Fibroblast of the aortic adventitia (primary cell): ENCODE data around the gene SLC23A2. TPM values are rescaled to one million over a fixed set of nuclear protein-coding genes. Genes with fewer than 3 reads are reported as not detected.
A peak's percentile ranks its signal among the peaks of the same experiment; 100 is the strongest.

Experiments used
- DNase-seq: peaks from one replicate; pipeline ENCODE4 v3.0.0-alpha.2; 2010; ENCODE audit warnings: low read depth
- H3K4me3 ChIP-seq: 2 replicates; pipeline ENCODE4 v1.5.1; 2011; ENCODE audit warnings: low read depth, mild to moderate bottlenecking, control low read depth, low read length, moderate library complexity
- CTCF ChIP-seq: IDR thresholded peaks from 2 replicates; pipeline ENCODE4 v1.5.1; 2011; ENCODE audit warnings: mild to moderate bottlenecking, low read length, control low read depth, inconsistent platforms; ENCODE audit not compliant: insufficient read depth
- total RNA-seq: library from RNA; depleted of rRNA; stranded (reverse); fragments of >200 nt; gene quantifications from 2 replicates; pipeline ENCODE4 v1.2.3, GENCODE V29; 2012; ENCODE audit warnings: low replicate concordance

Gene SLC23A2
- total RNA-seq, 1 donor = 24.6 TPM

GRCh38 chr20:4844325-4844724 lies 157.0 kb downstream of the SLC23A2 start:
- no peak overlapping the region for H3K4me3 ChIP-seq
- no peak for TF ChIP-seq CTCF
- DNase-seq = no peak

GRCh38 chr20:4840801-4841200 lies 160.5 kb downstream of the SLC23A2 start:
- TF ChIP-seq CTCF = no peak
- H3K4me3 ChIP-seq = no peak overlapping the region
- DNase-seq = no peak

DNA sequence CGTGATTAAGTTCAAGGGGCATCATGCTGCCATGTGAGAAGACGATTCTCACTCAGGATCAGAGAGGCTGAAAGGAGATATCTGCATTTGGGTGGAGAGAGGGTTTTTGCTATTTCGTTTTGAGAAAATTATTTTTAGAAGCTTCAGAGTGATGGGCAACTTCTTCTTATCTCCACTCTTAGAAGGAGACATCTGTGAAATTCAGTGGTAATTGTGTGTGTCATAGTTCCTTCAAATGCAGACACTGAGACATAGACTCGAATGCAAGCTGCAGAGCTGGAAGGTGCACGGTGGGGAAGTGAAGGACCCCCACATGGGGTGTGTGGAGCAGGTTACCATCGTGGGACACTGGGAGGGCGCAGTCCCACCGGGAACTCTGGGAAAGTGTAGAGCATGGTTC lies 162.8 kb downstream of the SLC23A2 start:
- no peak for TF ChIP-seq CTCF
- no peak for DNase-seq
- no peak overlapping the region for H3K4me3 ChIP-seq

- no peak for TF ChIP-seq CTCF
- DNase-seq = no peak
Measured at GRCh38 chr20:4837760-4838159, 163.6 kb downstream of the SLC23A2 start.

GRCh38 chr20:4836935-4837334 lies 164.4 kb downstream of the SLC23A2 start:
- no peak overlapping the region for H3K4me3 ChIP-seq
- TF ChIP-seq CTCF = no peak
- DNase-seq = peak; percentile 13

More at GRCh38 chr20:4837760-4838159, 163.6 kb downstream of the SLC23A2 start:
- H3K4me3 ChIP-seq = no peak overlapping the region

- no peak overlapping the region for H3K4me3 ChIP-seq
- DNase-seq = no peak
- TF ChIP-seq CTCF = no peak
Measured at GRCh38 chr20:4836473-4836872, 164.8 kb downstream of the SLC23A2 start.

GRCh38 chr20:4835244-4836177 lies 165.8 kb downstream of the SLC23A2 start:
- no peak overlapping the region for H3K4me3 ChIP-seq
- peak; percentile 97 for DNase-seq
- TF ChIP-seq CTCF = no peak
